OCI-LY3 (cell line): Measurements from ENCODE around the gene REC114.

ENCODE experiments used
- H2AFZ ChIP-seq: fragments of 200-600, 300-600 bp; shearing (Covaris generic); 2 replicates; pipeline ENCODE4 v1.6.0; 2014; ENCODE audit warnings: antibody characterized with exemption, low read depth, low read length
- H3K27ac ChIP-seq: fragments of 200-600, 300-600 bp; sonication (generic); 2 replicates; pipeline ENCODE4 v1.5.1; 2014; ENCODE audit warnings: mild to moderate bottlenecking, low read length, moderate library complexity, mixed read lengths
- H3K27me3 ChIP-seq: fragments of 200-600, 300-600 bp; sonication (generic); 2 replicates; pipeline ENCODE4 v1.6.1; 2014; ENCODE audit warnings: low read depth, low read length, mixed read lengths
- H3K36me3 ChIP-seq: fragments of 200-600, 300-600 bp; sonication (generic); replicated peaks from 2 replicates; pipeline ENCODE3; 2014; ENCODE audit warnings: low read depth, low read length, mixed read lengths
- H3K4me1 ChIP-seq: fragments of 300-600, 200-600 bp; sonication (generic); 2 replicates; pipeline ENCODE4 v1.6.1; 2014; ENCODE audit warnings: low read length, mixed read lengths
- H3K4me2 ChIP-seq: fragments of 200-600, 300-600 bp; sonication (generic); 2 replicates; pipeline ENCODE4 v1.6.1; 2014; ENCODE audit warnings: low read length, mixed read lengths
- H3K4me3 ChIP-seq: fragments of 300-600, 200-600 bp; sonication (generic); 2 replicates; pipeline ENCODE4 v1.5.1; 2014; ENCODE audit warnings: antibody characterized with exemption, mild to moderate bottlenecking, low read length, moderate library complexity
- H3K79me2 ChIP-seq: fragments of 300-600, 200-600 bp; shearing (Covaris generic); 2 replicates; pipeline ENCODE4 v1.6.1; 2014; ENCODE audit warnings: mild to moderate bottlenecking, low read length, mixed read lengths
- H3K9ac ChIP-seq: fragments of 300-600, 200-600 bp; shearing (Covaris generic); 2 replicates; pipeline ENCODE4 v1.6.0; 2014; ENCODE audit warnings: mild to moderate bottlenecking, low read length, moderate library complexity
- H3K9me3 ChIP-seq: fragments of 200-600, 300-600 bp; shearing (Covaris generic); 2 replicates; pipeline ENCODE4 v1.6.1; 2014; ENCODE audit warnings: low read length, mixed read lengths; ENCODE audit not compliant: insufficient read depth
- H4K20me1 ChIP-seq: fragments of 200-600, 300-600 bp; sonication (generic); 2 replicates; pipeline ENCODE4 v1.6.1; 2016; ENCODE audit warnings: low read length, mixed read lengths; ENCODE audit not compliant: insufficient read depth
- EZH2phosphoT487 ChIP-seq: fragments of 200-600 bp; shearing (Covaris generic); IDR thresholded peaks from 2 replicates; pipeline ENCODE4 v1.6.1; 2018; ENCODE audit warnings: antibody characterized with exemption, mixed run types, low read depth
- TF ChIP-seq, protein P1 (sequence below): fragments of 200-600, 300-600 bp; sonication (generic); IDR thresholded peaks from 2 replicates; pipeline ENCODE4 v1.5.1; 2014; ENCODE audit warnings: antibody characterized with exemption, low read length, low read depth

The REC114 gene

DNA sequence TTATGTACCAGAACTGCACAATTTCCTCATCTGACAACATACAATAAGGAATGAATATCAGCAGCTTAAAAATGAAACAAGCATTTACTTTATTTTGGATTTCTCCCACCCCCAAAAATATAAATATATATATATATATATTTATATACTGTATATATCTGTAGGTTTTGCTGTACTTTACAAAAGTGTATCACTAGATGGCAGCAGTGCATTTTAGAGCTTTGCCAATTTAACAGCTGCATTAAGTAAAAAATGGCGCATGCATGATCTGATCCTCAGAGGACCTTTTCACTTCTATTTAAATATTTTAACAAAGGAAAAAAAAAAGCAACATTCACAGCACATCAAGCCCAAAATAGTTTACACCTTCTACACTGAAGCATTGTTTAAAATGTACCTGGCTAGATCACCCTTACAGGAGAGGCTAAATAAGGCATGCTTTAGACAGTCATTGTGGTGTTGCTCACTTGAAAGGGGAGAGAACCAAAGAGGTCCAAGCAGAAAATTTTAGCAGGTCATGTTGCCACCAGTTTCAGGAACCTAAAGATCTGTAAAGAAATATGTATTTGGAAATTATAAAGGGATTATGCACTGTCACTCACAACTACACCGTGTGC, 117.6 kb downstream of the REC114 start:
- no peaks in the 10 kb centered on the region for H3K4me1 ChIP-seq
- no peaks in the 10 kb centered on the region for H3K9me3 ChIP-seq
- no peak overlapping the region for H3K4me3 ChIP-seq
- peaks cover 46% of the 10 kb centered on the region for H3K36me3 ChIP-seq
- no peaks in the 10 kb centered on the region for H3K27me3 ChIP-seq
- no peak overlapping the region for H3K9ac ChIP-seq
- H3K4me2 ChIP-seq: no peak overlapping the region
- no peak overlapping the region for H3K27ac ChIP-seq
- no peak overlapping the region for H2AFZ ChIP-seq
- H4K20me1 ChIP-seq: no peaks in the 10 kb centered on the region
- TF ChIP-seq, protein P1, sequence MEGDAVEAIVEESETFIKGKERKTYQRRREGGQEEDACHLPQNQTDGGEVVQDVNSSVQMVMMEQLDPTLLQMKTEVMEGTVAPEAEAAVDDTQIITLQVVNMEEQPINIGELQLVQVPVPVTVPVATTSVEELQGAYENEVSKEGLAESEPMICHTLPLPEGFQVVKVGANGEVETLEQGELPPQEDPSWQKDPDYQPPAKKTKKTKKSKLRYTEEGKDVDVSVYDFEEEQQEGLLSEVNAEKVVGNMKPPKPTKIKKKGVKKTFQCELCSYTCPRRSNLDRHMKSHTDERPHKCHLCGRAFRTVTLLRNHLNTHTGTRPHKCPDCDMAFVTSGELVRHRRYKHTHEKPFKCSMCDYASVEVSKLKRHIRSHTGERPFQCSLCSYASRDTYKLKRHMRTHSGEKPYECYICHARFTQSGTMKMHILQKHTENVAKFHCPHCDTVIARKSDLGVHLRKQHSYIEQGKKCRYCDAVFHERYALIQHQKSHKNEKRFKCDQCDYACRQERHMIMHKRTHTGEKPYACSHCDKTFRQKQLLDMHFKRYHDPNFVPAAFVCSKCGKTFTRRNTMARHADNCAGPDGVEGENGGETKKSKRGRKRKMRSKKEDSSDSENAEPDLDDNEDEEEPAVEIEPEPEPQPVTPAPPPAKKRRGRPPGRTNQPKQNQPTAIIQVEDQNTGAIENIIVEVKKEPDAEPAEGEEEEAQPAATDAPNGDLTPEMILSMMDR: peak; percentile 40
- no peak for TF ChIP-seq EZH2phosphoT487
- no peaks in the 10 kb centered on the region for H3K79me2 ChIP-seq

DNA sequence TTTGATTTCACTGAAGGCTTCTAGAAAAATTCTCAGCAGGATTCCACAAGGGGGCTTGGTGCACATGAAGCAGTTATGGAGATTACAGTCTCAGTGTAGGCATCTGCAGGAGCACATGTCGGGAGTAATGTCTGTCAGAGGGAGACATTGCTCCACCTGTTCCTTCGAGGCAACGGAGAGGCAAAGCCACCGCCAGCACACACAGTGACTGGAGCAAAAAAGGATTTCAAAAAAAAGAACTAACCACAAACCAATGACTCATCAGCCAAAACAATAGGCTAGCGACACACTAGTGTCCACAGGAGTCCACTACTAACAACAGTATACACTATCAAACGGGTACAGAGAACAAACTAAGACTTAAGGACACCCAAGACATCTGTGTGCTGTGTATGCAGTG, 121.3 kb downstream of the REC114 start:
- Histone ChIP-seq H3K27ac (no peak overlapping the region), H3K27me3 (no peaks in the 10 kb centered on the region)

DNA sequence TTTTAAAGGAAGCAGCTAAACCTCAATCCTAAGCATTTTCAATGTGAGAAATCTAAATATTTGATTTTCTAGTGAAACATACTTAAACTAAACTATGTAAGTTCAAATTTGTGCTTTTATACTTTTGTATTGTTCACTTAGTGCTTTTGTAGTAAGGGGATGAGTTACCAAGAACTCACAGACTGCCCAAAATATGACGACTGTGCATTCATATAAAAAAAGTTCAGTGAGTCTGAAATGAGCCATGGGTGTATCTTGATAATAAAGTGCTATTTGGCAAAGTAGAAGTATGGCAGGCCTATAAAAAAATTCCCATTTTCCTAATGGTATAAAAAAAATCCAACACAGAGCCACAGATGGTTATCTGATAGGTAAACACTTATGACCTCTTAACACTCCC, 124.1 kb downstream of the REC114 start:
- H3K4me2 ChIP-seq: no peak overlapping the region
- no peak overlapping the region for H3K4me3 ChIP-seq
- no peak overlapping the region for H3K9ac ChIP-seq
- peaks cover 61% of the 10 kb centered on the region for H3K36me3 ChIP-seq
- H2AFZ ChIP-seq: no peak overlapping the region
- H4K20me1 ChIP-seq: no peaks in the 10 kb centered on the region
- H3K27ac ChIP-seq: no peak overlapping the region
- no peaks in the 10 kb centered on the region for H3K79me2 ChIP-seq
- H3K4me1 ChIP-seq: no peaks in the 10 kb centered on the region
- H3K9me3 ChIP-seq: no peaks in the 10 kb centered on the region
- no peaks in the 10 kb centered on the region for H3K27me3 ChIP-seq
- TF ChIP-seq, protein P1: no peak
- no peak for TF ChIP-seq EZH2phosphoT487

More for the DNA sequence above, 121.3 kb downstream of the REC114 start:
- Histone ChIP-seq H3K4me3 (no peak overlapping the region), H3K9me3 (no peaks in the 10 kb centered on the region), H3K9ac (no peak overlapping the region), H3K79me2 (no peaks in the 10 kb centered on the region), H3K4me2 (no peak overlapping the region), H4K20me1 (no peaks in the 10 kb centered on the region), H3K4me1 (no peaks in the 10 kb centered on the region), H3K36me3 (peaks cover 53% of the 10 kb centered on the region), H2AFZ (no peak overlapping the region)
- TF ChIP-seq EZH2phosphoT487: no peak
- TF ChIP-seq, protein P1: no peak

DNA sequence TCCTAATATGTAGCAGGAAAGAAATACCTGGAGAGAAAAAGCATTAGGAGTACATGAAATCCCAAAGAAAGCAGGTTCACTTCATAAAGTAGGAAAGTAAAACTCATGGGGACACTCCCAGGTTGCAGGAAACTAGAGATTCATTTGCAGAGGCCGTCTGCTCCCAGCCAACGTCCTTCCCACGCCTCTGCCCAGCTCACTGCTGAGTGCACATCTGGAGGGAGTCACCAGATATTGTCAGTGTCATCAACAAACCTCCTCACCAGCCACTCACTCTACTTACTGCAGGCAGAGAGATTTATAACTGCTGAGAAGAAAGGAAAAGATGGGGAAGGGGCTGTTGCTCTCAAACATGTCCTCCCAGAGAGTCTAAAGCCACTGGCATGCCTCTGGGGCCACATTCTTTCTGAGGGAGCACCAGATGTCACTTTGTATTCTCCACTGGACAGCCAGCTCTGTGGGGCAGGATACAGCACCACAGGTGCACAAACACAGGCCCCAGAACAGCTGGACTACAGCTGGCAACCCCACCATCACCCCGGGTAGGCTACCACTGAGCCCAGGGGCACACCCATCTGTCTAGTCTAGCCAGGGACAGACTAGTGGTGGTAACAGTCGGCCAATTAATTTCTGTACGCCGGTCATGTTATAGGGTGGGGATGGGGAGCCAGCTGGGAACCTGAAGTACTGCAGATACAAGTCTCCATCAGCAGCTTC, 125.8 kb downstream of the REC114 start:
- Histone ChIP-seq H3K27me3 (no peaks in the 10 kb centered on the region), H2AFZ (no peak overlapping the region), H3K79me2 (no peaks in the 10 kb centered on the region), H4K20me1 (no peaks in the 10 kb centered on the region), H3K36me3 (peaks cover 60% of the 10 kb centered on the region), H3K4me2 (no peak overlapping the region), H3K9me3 (no peaks in the 10 kb centered on the region), H3K27ac (no peak overlapping the region), H3K4me1 (no peaks in the 10 kb centered on the region), H3K4me3 (no peak overlapping the region), H3K9ac (no peak overlapping the region)
- TF ChIP-seq EZH2phosphoT487: no peak
- TF ChIP-seq, protein P1: no peak
